GM12801 (cell line): ENCODE data around the gene RASAL1.

Source experiments
- TF ChIP-seq, protein P1 (sequence below): IDR thresholded peaks from one replicate; pipeline ENCODE4 v1.5.1; 2011; ENCODE audit warnings: control low read depth; ENCODE audit not compliant: insufficient read length; ENCODE audit errors: extremely low read depth

RASAL1 gene

GRCh38 chr12:113049976-113050742, 85.4 kb downstream of the RASAL1 start:
- TF ChIP-seq, protein P1, sequence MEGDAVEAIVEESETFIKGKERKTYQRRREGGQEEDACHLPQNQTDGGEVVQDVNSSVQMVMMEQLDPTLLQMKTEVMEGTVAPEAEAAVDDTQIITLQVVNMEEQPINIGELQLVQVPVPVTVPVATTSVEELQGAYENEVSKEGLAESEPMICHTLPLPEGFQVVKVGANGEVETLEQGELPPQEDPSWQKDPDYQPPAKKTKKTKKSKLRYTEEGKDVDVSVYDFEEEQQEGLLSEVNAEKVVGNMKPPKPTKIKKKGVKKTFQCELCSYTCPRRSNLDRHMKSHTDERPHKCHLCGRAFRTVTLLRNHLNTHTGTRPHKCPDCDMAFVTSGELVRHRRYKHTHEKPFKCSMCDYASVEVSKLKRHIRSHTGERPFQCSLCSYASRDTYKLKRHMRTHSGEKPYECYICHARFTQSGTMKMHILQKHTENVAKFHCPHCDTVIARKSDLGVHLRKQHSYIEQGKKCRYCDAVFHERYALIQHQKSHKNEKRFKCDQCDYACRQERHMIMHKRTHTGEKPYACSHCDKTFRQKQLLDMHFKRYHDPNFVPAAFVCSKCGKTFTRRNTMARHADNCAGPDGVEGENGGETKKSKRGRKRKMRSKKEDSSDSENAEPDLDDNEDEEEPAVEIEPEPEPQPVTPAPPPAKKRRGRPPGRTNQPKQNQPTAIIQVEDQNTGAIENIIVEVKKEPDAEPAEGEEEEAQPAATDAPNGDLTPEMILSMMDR: no peak
